ENCODE measurements around the gene TP53I13.

Gene TP53I13

GRCh38 chr17:29594519-29595090, 26.1 kb downstream of the TP53I13 start:
- Histone ChIP-seq H3K27me3 (ENCODE audit: low read depth, low read length) (no peaks in the 10 kb centered on the region), H3K27ac (ENCODE audit: low read length) (no peak overlapping the region), H4K20me1 (ENCODE audit: insufficient read depth, low read length) (no peaks in the 10 kb centered on the region; the same call in 1 of the 2 replicates), H3K36me3 (replicated peaks; ENCODE audit: low read depth, low read length) (no peaks in the 10 kb centered on the region), H3K79me2 (ENCODE audit: low read length) (peaks cover 58% of the 10 kb centered on the region), H3K4me3 (ENCODE audit: low read length) (peak overlapping the region; percentile 81), H3K9me3 (ENCODE audit: insufficient read depth, low read length) (no peaks in the 10 kb centered on the region), H2AFZ (ENCODE audit: low read depth, low read length) (no peak overlapping the region), H3K4me2 (ENCODE audit: low read length) (peak overlapping the region; percentile 68), H3K9ac (ENCODE audit: low read length) (peak overlapping the region; percentile 67; the same call in 1 of the 2 replicates), H3K4me1 (ENCODE audit: low read length) (peaks cover 31% of the 10 kb centered on the region)
- TF ChIP-seq, protein P1, sequence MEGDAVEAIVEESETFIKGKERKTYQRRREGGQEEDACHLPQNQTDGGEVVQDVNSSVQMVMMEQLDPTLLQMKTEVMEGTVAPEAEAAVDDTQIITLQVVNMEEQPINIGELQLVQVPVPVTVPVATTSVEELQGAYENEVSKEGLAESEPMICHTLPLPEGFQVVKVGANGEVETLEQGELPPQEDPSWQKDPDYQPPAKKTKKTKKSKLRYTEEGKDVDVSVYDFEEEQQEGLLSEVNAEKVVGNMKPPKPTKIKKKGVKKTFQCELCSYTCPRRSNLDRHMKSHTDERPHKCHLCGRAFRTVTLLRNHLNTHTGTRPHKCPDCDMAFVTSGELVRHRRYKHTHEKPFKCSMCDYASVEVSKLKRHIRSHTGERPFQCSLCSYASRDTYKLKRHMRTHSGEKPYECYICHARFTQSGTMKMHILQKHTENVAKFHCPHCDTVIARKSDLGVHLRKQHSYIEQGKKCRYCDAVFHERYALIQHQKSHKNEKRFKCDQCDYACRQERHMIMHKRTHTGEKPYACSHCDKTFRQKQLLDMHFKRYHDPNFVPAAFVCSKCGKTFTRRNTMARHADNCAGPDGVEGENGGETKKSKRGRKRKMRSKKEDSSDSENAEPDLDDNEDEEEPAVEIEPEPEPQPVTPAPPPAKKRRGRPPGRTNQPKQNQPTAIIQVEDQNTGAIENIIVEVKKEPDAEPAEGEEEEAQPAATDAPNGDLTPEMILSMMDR (IDR thresholded peaks at IDR 0.05; ENCODE audit: low read depth, low read length) = no peak
- no peak for TF ChIP-seq EZH2phosphoT487 (IDR thresholded peaks at IDR 0.05; ENCODE audit: low read depth)

- Histone ChIP-seq H2AFZ (ENCODE audit: low read depth, low read length) (no peak overlapping the region), H3K9me3 (ENCODE audit: insufficient read depth, low read length) (no peaks in the 10 kb centered on the region), H4K20me1 (ENCODE audit: insufficient read depth, low read length) (no peaks in the 10 kb centered on the region; the same call in 1 of the 2 replicates), H3K9ac (ENCODE audit: low read length) (no peak overlapping the region), H3K4me3 (ENCODE audit: low read length) (no peak overlapping the region), H3K27me3 (ENCODE audit: low read depth, low read length) (no peaks in the 10 kb centered on the region), H3K4me2 (ENCODE audit: low read length) (no peak overlapping the region; the same call in 1 of the 2 replicates), H3K36me3 (replicated peaks; ENCODE audit: low read depth, low read length) (no peaks in the 10 kb centered on the region), H3K4me1 (ENCODE audit: low read length) (peaks cover 29% of the 10 kb centered on the region), H3K27ac (ENCODE audit: low read length) (no peak overlapping the region), H3K79me2 (ENCODE audit: low read length) (peaks cover 52% of the 10 kb centered on the region)
- no peak for TF ChIP-seq EZH2phosphoT487 (IDR thresholded peaks at IDR 0.05; ENCODE audit: low read depth)
- TF ChIP-seq, protein P1 (IDR thresholded peaks at IDR 0.05; ENCODE audit: low read depth, low read length) = no peak
Observed at GRCh38 chr17:29595107-29595942, 26.8 kb downstream of the TP53I13 start.

- H4K20me1 ChIP-seq (ENCODE audit: insufficient read depth, low read length) = no peaks in the 10 kb centered on the region; the same call in 1 of the 2 replicates
- no peak for TF ChIP-seq EZH2phosphoT487 (IDR thresholded peaks at IDR 0.05; ENCODE audit: low read depth)
- TF ChIP-seq, protein P1 (IDR thresholded peaks at IDR 0.05; ENCODE audit: low read depth, low read length) = no peak
- H2AFZ ChIP-seq (ENCODE audit: low read depth, low read length) = no peak overlapping the region
- H3K4me2 ChIP-seq (ENCODE audit: low read length) = no peak overlapping the region
- H3K27me3 ChIP-seq (ENCODE audit: low read depth, low read length) = no peaks in the 10 kb centered on the region
- peaks cover 54% of the 10 kb centered on the region for H3K79me2 ChIP-seq (ENCODE audit: low read length)
- H3K27ac ChIP-seq (ENCODE audit: low read length) = no peak overlapping the region
- H3K36me3 ChIP-seq (replicated peaks; ENCODE audit: low read depth, low read length) = no peaks in the 10 kb centered on the region
- no peaks in the 10 kb centered on the region for H3K9me3 ChIP-seq (ENCODE audit: insufficient read depth, low read length)
- H3K9ac ChIP-seq (ENCODE audit: low read length) = no peak overlapping the region
- H3K4me1 ChIP-seq (ENCODE audit: low read length) = peaks cover 21% of the 10 kb centered on the region
- H3K4me3 ChIP-seq (ENCODE audit: low read length) = no peak overlapping the region
Observed at GRCh38 chr17:29595943-29596774, 27.7 kb downstream of the TP53I13 start.

All from OCI-LY3 (cell line).